GF-D8 (cell line): Measurements from ENCODE around the gene MRPL17.

Source experiments
- DNase-seq: peaks from one replicate; lab custom pipeline; 2025; lab: John Stamatoyannopoulos, UW

Gene MRPL17

GRCh38 chr11:6632116-6633073 is 50.7 kb downstream of the MRPL17 start:
- no peak for DNase-seq

- no peak for DNase-seq
These were observed 51.7 kb downstream of the MRPL17 start for GRCh38 chr11:6631361-6631890.

- DNase-seq, result no peak
These were observed 52.4 kb downstream of the MRPL17 start for GRCh38 chr11:6630632-6631291.
